AG09319 (cell line): ENCODE results near the gene PPP1R18.
A peak's percentile ranks its signal among the peaks of the same experiment; 100 is the strongest.

Experiments
- DNase-seq: peaks from one replicate; pipeline ENCODE4 v3.0.0-alpha.2; 2010; ENCODE audit warnings: low read depth; ENCODE audit errors: extremely low read depth
- CTCF ChIP-seq: IDR thresholded peaks from 2 replicates; pipeline ENCODE4 v1.5.1; 2011; ENCODE audit warnings: low read depth, mild to moderate bottlenecking, inconsistent platforms, low read length, moderate library complexity

Gene PPP1R18

GRCh38 chr6:30689022-30689865 lies 2.8 kb upstream of the PPP1R18 start:
- DNase-seq = no peak
- TF ChIP-seq CTCF = no peak

GRCh38 chr6:30688569-30688968 lies 2.1 kb upstream of the PPP1R18 start:
- no peak for TF ChIP-seq CTCF
- DNase-seq = no peak

GRCh38 chr6:30687659-30688431 lies 1.4 kb upstream of the PPP1R18 start:
- peak; percentile 44 for TF ChIP-seq CTCF
- no peak for DNase-seq

- peak; percentile 95 for DNase-seq
- TF ChIP-seq CTCF = no peak
Observed at GRCh38 chr6:30686908-30687658, 638 bp upstream of the PPP1R18 start.

GRCh38 chr6:30685157-30686008 lies 1.1 kb downstream of the PPP1R18 start:
- DNase-seq = no peak
- peak; percentile 21 for TF ChIP-seq CTCF

- no peak for DNase-seq
- TF ChIP-seq CTCF = no peak
Observed at GRCh38 chr6:30684386-30685156, 1.9 kb downstream of the PPP1R18 start.
